ENCODE data around the gene NRARP. TPM values are rescaled to one million over a fixed set of nuclear protein-coding genes. Genes with fewer than 3 reads are reported as not detected.

Gene NRARP
- total RNA-seq, 1 experiment from 2014 or later = 22.2 TPM

DNA sequence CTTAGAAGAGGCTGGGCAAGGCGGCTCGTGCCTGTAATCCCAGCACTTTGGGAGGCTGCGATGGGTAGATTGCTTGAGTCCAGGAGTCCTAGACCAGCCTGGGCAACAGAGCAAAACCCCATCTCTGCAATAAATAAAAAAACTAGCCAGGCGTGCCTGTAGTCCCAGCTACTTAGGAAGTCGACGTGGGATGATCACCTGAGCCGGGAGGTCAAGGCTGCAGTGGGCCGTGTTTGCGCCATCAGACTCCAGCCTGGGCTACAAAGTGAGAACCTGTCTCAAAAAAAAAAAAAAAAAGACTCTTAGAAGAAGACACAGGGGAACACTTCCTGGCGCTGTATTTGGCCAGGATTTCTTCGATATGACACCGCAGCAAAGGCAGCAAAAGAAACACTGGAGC is 23.7 kb upstream of the NRARP start:
- ATAC-seq = no peak
- no TSS peak for BruUV-seq (replicated peaks)
- POLR2A ChIA-PET = no interaction called here
- DNase-seq (ENCODE audit: low read depth, low spot score) = no peak
- no peaks in the 10 kb centered on the region for H3K79me2 ChIP-seq (ENCODE audit: insufficient read depth, low read length)
- no peak overlapping the region for H3K4me2 ChIP-seq (ENCODE audit: low read length)
- RAD21 ChIA-PET (ENCODE audit: low non-redundant PET in 1 of 2, low total read pairs in 2 of 2, uncharacterized antibody in 2 of 2, unreplicated experiment in 2 of 2) = no interaction called here
- H3K4me3 ChIP-seq (replicated peaks in 1 of 2; ENCODE audit: low read depth in 1 of 2, low read length in 2 of 2) = no peak overlapping the region
- H3K4me1 ChIP-seq (ENCODE audit: control insufficient read depth in 1 of 2, insufficient read depth in 2 of 2, low read length in 2 of 2) = no peaks in the 10 kb centered on the region
- H3K27me3 ChIP-seq (ENCODE audit: insufficient read depth, low read length) = peaks cover 22% of the 10 kb centered on the region
- no peaks in the 10 kb centered on the region for H3K36me3 ChIP-seq (ENCODE audit: control insufficient read depth in 1 of 2, insufficient read depth in 2 of 2, low read length in 2 of 2)
- H3K9ac ChIP-seq (ENCODE audit: low read length) = no peak overlapping the region
- CTCF ChIA-PET = no interaction called here
- no peak overlapping the region for H2AFZ ChIP-seq (ENCODE audit: low read depth, low read length, poor library complexity, severe bottlenecking)
- no peak for TF ChIP-seq POLR2AphosphoS5 (IDR thresholded peaks at IDR 0.05; ENCODE audit: low read depth, low read length)
- TF ChIP-seq SRF (IDR thresholded peaks at IDR 0.05; ENCODE audit: low read depth) = no peak
- TF ChIP-seq SIN3A (IDR thresholded peaks at IDR 0.05; ENCODE audit: low read depth) = no peak
- TF ChIP-seq JUND (IDR thresholded peaks at IDR 0.05) = no peak
- TF ChIP-seq FOSL1 (IDR thresholded peaks at IDR 0.05; ENCODE audit: low read depth) = no peak
- TF ChIP-seq SP1 (IDR thresholded peaks at IDR 0.05; ENCODE audit: low read depth) = no peak
- H3K27ac ChIP-seq (ENCODE audit: low read depth, low read length) = no peak overlapping the region
- no peaks in the 10 kb centered on the region for H3K9me3 ChIP-seq (ENCODE audit: control insufficient read depth in 1 of 2, insufficient read depth in 1 of 2, low read depth in 1 of 2, low read length in 2 of 2)
- H4K20me1 ChIP-seq (ENCODE audit: insufficient read depth) = no peaks in the 10 kb centered on the region
- H3K9me2 ChIP-seq (ENCODE audit: insufficient read depth) = no peaks in the 10 kb centered on the region
- intact Hi-C loops (cut with micrococcal nuclease) = no loop called here

DNA sequence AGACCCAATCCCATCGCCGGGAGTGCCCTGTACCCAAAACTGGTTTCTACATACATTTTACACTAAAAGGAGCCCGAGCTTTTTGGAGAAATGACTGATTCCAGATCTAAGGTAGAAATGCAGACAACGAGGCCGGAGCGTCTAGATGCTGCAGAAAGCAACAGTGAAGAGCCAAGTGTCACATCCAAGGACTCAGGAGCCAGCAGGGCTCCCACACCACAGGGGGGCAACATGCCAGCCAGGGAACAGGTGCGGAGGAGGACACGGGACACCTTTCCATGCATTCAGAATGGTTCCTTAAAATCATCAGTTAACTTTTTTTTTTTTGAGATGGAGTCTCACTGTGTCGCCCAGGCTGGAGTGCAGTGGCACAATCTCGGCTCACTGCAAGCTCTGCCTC is 23.1 kb upstream of the NRARP start:
- Histone ChIP-seq H3K9me2 (ENCODE audit: insufficient read depth) (no peaks in the 10 kb centered on the region), H3K4me1 (ENCODE audit: control insufficient read depth in 1 of 2, insufficient read depth in 2 of 2, low read length in 2 of 2) (no peaks in the 10 kb centered on the region), H3K9me3 (ENCODE audit: control insufficient read depth in 1 of 2, insufficient read depth in 1 of 2, low read depth in 1 of 2, low read length in 2 of 2) (no peaks in the 10 kb centered on the region), H3K9ac (ENCODE audit: low read length) (no peak overlapping the region), H3K36me3 (ENCODE audit: control insufficient read depth in 1 of 2, insufficient read depth in 2 of 2, low read length in 2 of 2) (no peaks in the 10 kb centered on the region), H4K20me1 (ENCODE audit: insufficient read depth) (no peaks in the 10 kb centered on the region), H3K4me3 (replicated peaks in 1 of 2; ENCODE audit: low read depth in 1 of 2, low read length in 2 of 2) (no peak overlapping the region), H2AFZ (ENCODE audit: low read depth, low read length, poor library complexity, severe bottlenecking) (no peak overlapping the region), H3K79me2 (ENCODE audit: insufficient read depth, low read length) (no peaks in the 10 kb centered on the region), H3K4me2 (ENCODE audit: low read length) (no peak overlapping the region), H3K27ac (ENCODE audit: low read depth, low read length) (no peak overlapping the region), H3K27me3 (ENCODE audit: insufficient read depth, low read length) (peaks cover 22% of the 10 kb centered on the region)
- no TSS peak for BruUV-seq (replicated peaks)
- ATAC-seq (no peak), DNase-seq (ENCODE audit: low read depth, low spot score) (no peak)
- intact Hi-C loops (cut with micrococcal nuclease) = no loop called here
- ChIA-PET RAD21 (ENCODE audit: low non-redundant PET in 1 of 2, low total read pairs in 2 of 2, uncharacterized antibody in 2 of 2, unreplicated experiment in 2 of 2) (no interaction called here), CTCF (no interaction called here), POLR2A (no interaction called here)
- TF ChIP-seq EZH2 (IDR thresholded peaks at IDR 0.05) = no peak
- TF ChIP-seq JUND (IDR thresholded peaks at IDR 0.05) = no peak
- TF ChIP-seq CEBPB (IDR thresholded peaks at IDR 0.05; ENCODE audit: low read depth) = no peak
- TF ChIP-seq SRF (IDR thresholded peaks at IDR 0.05; ENCODE audit: low read depth) = no peak
- no peak for TF ChIP-seq RAD21 (IDR thresholded peaks at IDR 0.05; ENCODE audit: low read depth)
- no peak for TF ChIP-seq FOSL1 (IDR thresholded peaks at IDR 0.05; ENCODE audit: low read depth)
- no peak for TF ChIP-seq ZNF274 (IDR thresholded peaks at IDR 0.05; ENCODE audit: low read depth, low read length)
- TF ChIP-seq EGR1 (IDR thresholded peaks at IDR 0.05; ENCODE audit: low read depth) = no peak
- TF ChIP-seq, protein P1, sequence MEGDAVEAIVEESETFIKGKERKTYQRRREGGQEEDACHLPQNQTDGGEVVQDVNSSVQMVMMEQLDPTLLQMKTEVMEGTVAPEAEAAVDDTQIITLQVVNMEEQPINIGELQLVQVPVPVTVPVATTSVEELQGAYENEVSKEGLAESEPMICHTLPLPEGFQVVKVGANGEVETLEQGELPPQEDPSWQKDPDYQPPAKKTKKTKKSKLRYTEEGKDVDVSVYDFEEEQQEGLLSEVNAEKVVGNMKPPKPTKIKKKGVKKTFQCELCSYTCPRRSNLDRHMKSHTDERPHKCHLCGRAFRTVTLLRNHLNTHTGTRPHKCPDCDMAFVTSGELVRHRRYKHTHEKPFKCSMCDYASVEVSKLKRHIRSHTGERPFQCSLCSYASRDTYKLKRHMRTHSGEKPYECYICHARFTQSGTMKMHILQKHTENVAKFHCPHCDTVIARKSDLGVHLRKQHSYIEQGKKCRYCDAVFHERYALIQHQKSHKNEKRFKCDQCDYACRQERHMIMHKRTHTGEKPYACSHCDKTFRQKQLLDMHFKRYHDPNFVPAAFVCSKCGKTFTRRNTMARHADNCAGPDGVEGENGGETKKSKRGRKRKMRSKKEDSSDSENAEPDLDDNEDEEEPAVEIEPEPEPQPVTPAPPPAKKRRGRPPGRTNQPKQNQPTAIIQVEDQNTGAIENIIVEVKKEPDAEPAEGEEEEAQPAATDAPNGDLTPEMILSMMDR (IDR thresholded peaks at IDR 0.05 in 2 of 3, conservative IDR thresholded peaks at IDR 0.05 in 1 of 3; ENCODE audit: borderline replicate concordance in 1 of 3, insufficient read depth in 1 of 3, low read depth in 2 of 3, low read length in 2 of 3) = no peak
- TF ChIP-seq MAX (IDR thresholded peaks at IDR 0.05) = no peak
- TF ChIP-seq ZBTB33 (IDR thresholded peaks at IDR 0.05; ENCODE audit: extremely low read depth, insufficient replicate concordance, low read length) = no peak
